DND-41 (cell line): ENCODE results near the gene LACTB.

Experiments
- ATAC-seq: fragments of 200-7000 bp; cut with Tn5 transposase; 3 replicates; pipeline ENCODE4 v1.9.1; 2021; ENCODE audit warnings: low read depth; ENCODE audit not compliant: insufficient read depth
- DNase-seq: peaks from one replicate; pipeline ENCODE4 v3.0.0-alpha.2; 2020
- H2AFZ ChIP-seq: 2 replicates; pipeline ENCODE4 v1.6.0; 2012; ENCODE audit warnings: low read depth, low read length
- H3K27ac ChIP-seq: 2 replicates; pipeline ENCODE4 v1.5.1; 2012; ENCODE audit warnings: low read length, inconsistent platforms
- H3K27me3 ChIP-seq: fragments of 200-600 bp; sonication (generic); 2 replicates; pipeline ENCODE4 v1.6.0; 2012; ENCODE audit warnings: low read length, mild to moderate bottlenecking, inconsistent platforms; ENCODE audit not compliant: insufficient read depth, poor library complexity
- H3K36me3 ChIP-seq: 2 replicates; pipeline ENCODE4 v1.5.1; 2012; ENCODE audit warnings: low read length, inconsistent platforms; ENCODE audit not compliant: insufficient read depth
- H3K4me1 ChIP-seq: 2 replicates; pipeline ENCODE4 v1.5.1; 2012; ENCODE audit warnings: mild to moderate bottlenecking, low read length; ENCODE audit not compliant: insufficient read depth
- H3K4me2 ChIP-seq: 2 replicates; pipeline ENCODE4 v1.6.0; 2012; ENCODE audit warnings: mild to moderate bottlenecking, moderate library complexity, low read length, inconsistent platforms; ENCODE audit not compliant: insufficient read depth
- H3K4me3 ChIP-seq, 2 experiments: fragments of 200-600 bp in 1 of 2; shearing (Covaris generic) in 1 of 2; 2 replicates each; pipeline ENCODE4 v1.5.1; 2012 to 2016; ENCODE audit warnings: inconsistent platforms in 2 of 2, low read length in 2 of 2, mild to moderate bottlenecking in 2 of 2, low read depth in 1 of 2, moderate library complexity in 1 of 2
- H3K79me2 ChIP-seq: 2 replicates; pipeline ENCODE4 v1.6.0; 2012; ENCODE audit warnings: low read length, inconsistent platforms; ENCODE audit not compliant: insufficient read depth
- H3K9ac ChIP-seq: 2 replicates; pipeline ENCODE4 v1.6.0; 2012; ENCODE audit warnings: low read depth, mild to moderate bottlenecking, inconsistent platforms, low read length, moderate library complexity
- H3K9me3 ChIP-seq: 2 replicates; pipeline ENCODE4 v1.5.1; 2012; ENCODE audit warnings: low read length, moderate library complexity, mild to moderate bottlenecking, inconsistent platforms; ENCODE audit not compliant: insufficient read depth, severe bottlenecking
- H4K20me1 ChIP-seq: 2 replicates; pipeline ENCODE4 v1.6.0; 2012; ENCODE audit warnings: low read length; ENCODE audit not compliant: insufficient read depth
- EZH2 ChIP-seq: IDR thresholded peaks from 3 replicates; pipeline ENCODE4 v1.6.1; 2012; ENCODE audit warnings: borderline replicate concordance, low read depth, mild to moderate bottlenecking, moderate library complexity, low read length, inconsistent platforms; ENCODE audit not compliant: severe bottlenecking
- TF ChIP-seq, protein P1 (sequence below): IDR thresholded peaks from 2 replicates; pipeline ENCODE4 v1.5.1; 2012; ENCODE audit warnings: borderline replicate concordance, low read length, moderate library complexity, mild to moderate bottlenecking; ENCODE audit not compliant: poor library complexity, severe bottlenecking; ENCODE audit errors: extremely low read depth

LACTB gene

DNA sequence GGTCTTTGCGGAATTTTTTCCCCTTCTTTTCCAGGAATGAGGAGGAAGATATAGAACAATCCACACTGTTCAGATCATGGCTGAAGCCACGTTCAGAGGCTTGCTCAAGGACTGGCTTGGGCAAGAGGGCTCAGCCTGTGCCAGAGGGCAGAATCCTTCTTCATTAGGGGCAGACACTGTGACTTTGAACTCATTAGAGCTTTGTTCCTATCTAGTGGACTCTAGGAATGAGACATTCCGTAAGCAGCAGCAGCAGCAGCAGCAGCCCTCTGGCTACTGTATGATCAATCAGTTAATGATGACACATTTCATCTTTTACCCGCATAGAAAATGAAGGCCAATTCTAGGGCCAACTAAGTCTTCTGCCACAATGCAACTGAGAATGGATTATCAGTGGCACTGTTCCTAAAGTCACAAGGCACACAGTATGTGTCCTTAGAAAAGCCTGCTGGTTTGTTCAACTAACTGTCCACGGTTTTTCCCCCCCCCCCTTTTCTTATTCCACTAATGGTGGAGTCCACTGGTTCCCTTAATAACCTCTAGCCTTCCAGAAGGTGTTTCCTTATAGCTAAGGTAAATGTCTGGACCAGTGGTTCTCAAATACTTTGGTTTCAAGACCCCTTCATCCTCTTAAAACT lies 66.0 kb downstream of the LACTB start:
- no peak overlapping the region for H3K27ac ChIP-seq
- DNase-seq (no peak), ATAC-seq (no peak)
- H3K27me3 ChIP-seq = no peaks in the 10 kb centered on the region
- H3K79me2 ChIP-seq = peaks cover 30% of the 10 kb centered on the region
- no peak overlapping the region for H3K9ac ChIP-seq
- H3K4me2 ChIP-seq = no peak overlapping the region
- H3K4me1 ChIP-seq = peaks cover 37% of the 10 kb centered on the region
- H2AFZ ChIP-seq = no peak overlapping the region
- TF ChIP-seq EZH2 = no peak
- TF ChIP-seq, protein P1, sequence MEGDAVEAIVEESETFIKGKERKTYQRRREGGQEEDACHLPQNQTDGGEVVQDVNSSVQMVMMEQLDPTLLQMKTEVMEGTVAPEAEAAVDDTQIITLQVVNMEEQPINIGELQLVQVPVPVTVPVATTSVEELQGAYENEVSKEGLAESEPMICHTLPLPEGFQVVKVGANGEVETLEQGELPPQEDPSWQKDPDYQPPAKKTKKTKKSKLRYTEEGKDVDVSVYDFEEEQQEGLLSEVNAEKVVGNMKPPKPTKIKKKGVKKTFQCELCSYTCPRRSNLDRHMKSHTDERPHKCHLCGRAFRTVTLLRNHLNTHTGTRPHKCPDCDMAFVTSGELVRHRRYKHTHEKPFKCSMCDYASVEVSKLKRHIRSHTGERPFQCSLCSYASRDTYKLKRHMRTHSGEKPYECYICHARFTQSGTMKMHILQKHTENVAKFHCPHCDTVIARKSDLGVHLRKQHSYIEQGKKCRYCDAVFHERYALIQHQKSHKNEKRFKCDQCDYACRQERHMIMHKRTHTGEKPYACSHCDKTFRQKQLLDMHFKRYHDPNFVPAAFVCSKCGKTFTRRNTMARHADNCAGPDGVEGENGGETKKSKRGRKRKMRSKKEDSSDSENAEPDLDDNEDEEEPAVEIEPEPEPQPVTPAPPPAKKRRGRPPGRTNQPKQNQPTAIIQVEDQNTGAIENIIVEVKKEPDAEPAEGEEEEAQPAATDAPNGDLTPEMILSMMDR = no peak
- H4K20me1 ChIP-seq = no peaks in the 10 kb centered on the region
- H3K36me3 ChIP-seq = no peaks in the 10 kb centered on the region
- H3K4me3 ChIP-seq = no peak overlapping the region
- no peaks in the 10 kb centered on the region for H3K9me3 ChIP-seq

DNA sequence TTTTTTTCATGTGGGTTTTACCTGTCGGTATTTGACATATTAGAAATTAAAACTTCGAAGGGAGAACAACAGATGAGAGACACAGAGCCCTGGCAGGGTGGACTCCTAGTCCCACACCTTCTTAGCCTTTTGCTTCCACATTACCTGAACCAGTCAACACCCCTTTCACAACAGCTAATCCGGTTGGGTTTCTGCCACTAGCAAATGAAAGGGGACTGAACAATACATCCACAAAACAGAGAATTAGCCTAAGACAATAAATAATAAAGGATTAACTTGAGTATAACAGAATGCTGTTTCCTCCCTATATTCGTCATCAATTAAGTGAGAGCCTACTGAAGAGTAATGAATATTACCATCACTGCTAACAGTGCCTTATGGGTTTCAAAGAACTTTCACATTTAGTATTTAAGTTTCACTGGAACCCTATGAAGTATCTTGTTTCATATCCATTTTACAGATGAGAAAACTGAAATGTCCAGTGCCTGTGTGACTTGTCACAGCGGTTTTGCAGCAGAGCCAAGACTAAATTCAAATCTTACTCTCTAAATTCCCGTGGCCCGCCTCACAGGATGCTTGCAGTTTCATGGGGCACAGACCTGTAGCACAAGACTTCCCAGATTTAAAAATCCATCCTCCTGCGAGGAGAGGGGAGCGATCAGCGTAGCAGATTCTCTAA lies 66.7 kb downstream of the LACTB start:
- no peak for ATAC-seq
- DNase-seq = no peak
- H2AFZ ChIP-seq = peak overlapping the region; percentile 81

DNA sequence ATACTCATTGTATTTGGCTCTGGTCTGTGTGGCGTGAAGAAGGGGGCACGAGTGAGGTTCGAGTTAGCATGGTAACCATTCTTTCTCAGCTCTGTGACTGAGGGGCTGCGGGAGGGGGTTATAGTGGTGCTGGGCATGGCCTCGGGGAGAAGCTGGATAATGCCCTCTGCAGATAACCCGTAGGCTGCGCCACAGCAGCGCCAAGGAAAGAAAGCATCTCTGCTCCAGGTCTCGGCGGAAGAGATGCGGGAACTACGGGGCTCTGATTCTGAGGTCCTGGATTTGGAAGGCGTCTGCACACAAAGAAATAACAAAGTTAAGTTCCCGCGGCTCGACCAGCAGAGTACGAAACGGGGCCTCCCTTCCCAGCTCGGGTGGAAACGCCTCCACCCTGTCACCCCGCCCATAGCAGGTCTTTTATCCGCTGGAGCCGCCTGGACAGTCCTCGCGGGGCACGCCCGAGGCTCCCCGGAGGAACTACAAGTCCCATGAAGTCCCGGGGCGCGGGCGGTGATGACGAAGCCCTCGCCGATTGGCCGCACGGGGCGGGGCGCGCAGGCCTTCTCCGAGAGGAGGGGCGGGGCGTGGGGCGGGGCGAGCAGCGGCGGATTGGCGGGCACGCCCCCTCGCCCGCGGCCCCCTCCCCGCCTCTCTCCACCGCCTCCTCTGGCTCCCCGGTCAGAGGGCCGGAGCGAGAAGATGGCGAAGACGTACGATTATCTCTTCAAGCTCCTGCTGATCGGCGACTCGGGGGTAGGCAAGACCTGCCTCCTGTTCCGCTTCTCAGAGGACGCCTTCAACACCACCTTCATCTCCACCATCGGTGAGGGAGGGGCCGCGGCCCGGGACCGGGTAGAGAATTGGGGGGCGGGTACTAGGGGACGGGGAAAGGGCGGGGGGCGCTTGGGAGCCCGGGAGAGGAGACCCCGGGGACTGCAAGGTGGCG lies 67.5 kb downstream of the LACTB start, which contains the start of gene RAB8B:
Gene RAB8B, plus strand, starts transcription at position 681 of the 946 bp plus-strand sequence. Its CDS starts 19 bp downstream, at position 700.
- H2AFZ ChIP-seq = peak within 1 kb of the TSS; percentile 87
- peak within 1 kb of the TSS; percentile 63 for H3K9ac ChIP-seq
- no peaks in the 10 kb centered on the region for H3K9me3 ChIP-seq
- 0 out of 2 replicates have a peak, but pooled peaks cover 1% of the 10 kb centered on the region for H4K20me1 ChIP-seq
- DNase-seq (peak; percentile 94), ATAC-seq (peak; percentile 80)
- H3K4me2 ChIP-seq = peak within 1 kb of the TSS; percentile 97
- peak within 1 kb of the TSS; percentile 87 to 96 for H3K4me3 ChIP-seq
- H3K79me2 ChIP-seq = peaks cover 43% of the 10 kb centered on the region
- H3K36me3 ChIP-seq = no peaks in the 10 kb centered on the region
- peaks cover 52% of the 10 kb centered on the region for H3K4me1 ChIP-seq
- no peaks in the 10 kb centered on the region for H3K27me3 ChIP-seq
- H3K27ac ChIP-seq = peak within 1 kb of the TSS; percentile 93
- no peak for TF ChIP-seq EZH2
- TF ChIP-seq, protein P1 = peak; percentile 25

More for the DNA sequence above, 66.7 kb downstream of the LACTB start:
- H3K36me3 ChIP-seq = no peaks in the 10 kb centered on the region
- no peaks in the 10 kb centered on the region for H4K20me1 ChIP-seq
- TF ChIP-seq, protein P1 = no peak
- no peak for TF ChIP-seq EZH2
- no peaks in the 10 kb centered on the region for H3K9me3 ChIP-seq
- H3K4me1 ChIP-seq = peaks cover 44% of the 10 kb centered on the region
- peaks cover 36% of the 10 kb centered on the region for H3K79me2 ChIP-seq
- H3K27ac ChIP-seq = peak overlapping the region; percentile 34
- peak overlapping the region; percentile 97 for H3K4me2 ChIP-seq
- H3K9ac ChIP-seq = peak overlapping the region; percentile 63
- H3K27me3 ChIP-seq = no peaks in the 10 kb centered on the region
- H3K4me3 ChIP-seq = peak overlapping the region; percentile 87 to 96; a peak in 3 of 4 replicates
